NT2/D1 (cell line): ENCODE data around the gene FMN2.

ENCODE experiments used
- SUZ12 ChIP-seq: IDR thresholded peaks from 2 replicates; pipeline ENCODE4 v1.6.1; 2011; ENCODE audit not compliant: insufficient read length, insufficient read depth; ENCODE audit errors: extremely low read depth
- YY1 ChIP-seq: IDR thresholded peaks from 2 replicates; pipeline ENCODE4 v1.6.1; 2011; ENCODE audit not compliant: insufficient read length, insufficient read depth
- ZNF274 ChIP-seq: IDR thresholded peaks from 2 replicates; pipeline ENCODE4 v1.6.1; 2011; ENCODE audit warnings: mild to moderate bottlenecking, low read depth, low read length

DNA sequence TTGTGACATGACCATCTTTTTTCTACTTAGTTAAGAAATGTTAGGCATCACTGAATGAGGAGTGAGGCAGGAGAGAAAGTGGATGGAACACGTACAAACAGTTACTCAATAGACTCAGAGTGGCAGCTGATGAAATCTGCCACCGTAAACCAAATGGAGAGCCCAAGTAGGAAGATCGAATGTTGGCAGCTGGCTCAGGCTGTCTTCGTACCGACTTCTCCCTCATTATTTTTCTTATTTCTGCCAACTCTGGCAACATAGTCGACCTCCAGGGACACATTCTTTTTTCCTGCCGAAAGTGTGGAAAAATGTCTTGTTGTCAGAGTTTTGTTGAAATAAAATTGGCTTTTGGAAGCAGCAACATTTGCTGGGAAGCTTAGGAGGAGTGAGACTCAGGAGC is 377.0 kb downstream of the FMN2 start:
- TF ChIP-seq YY1: no peak
- no peak for TF ChIP-seq ZNF274
- TF ChIP-seq SUZ12: no peak
